ENCODE data around the gene GPR35. TPM values are rescaled to one million over a fixed set of nuclear protein-coding genes. Genes with fewer than 3 reads are reported as not detected.

GPR35 gene
- polyA plus RNA-seq, 1 donor (not counting 4 experiments of a cell fraction or from before 2014, with no cell fraction given), result 0.04 TPM

DNA sequence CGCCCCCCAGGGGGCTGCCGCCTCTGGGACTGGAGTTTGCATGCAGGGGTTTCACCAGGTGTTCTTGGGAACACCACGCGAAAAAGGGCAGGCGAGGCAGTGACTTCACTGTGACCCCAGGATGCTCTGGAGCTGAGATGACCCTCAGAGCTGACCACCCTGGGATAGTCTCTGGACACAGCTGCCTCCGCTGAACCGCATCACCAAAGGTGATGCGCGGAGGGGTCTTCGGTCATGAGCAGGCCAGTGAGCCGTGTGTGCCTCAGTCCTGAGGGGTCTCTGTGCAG, 17.5 kb downstream of the GPR35 start:
- no peak overlapping the region for H3K4me2 ChIP-seq (ENCODE audit: control insufficient read depth, extremely low read depth, insufficient read depth, low read depth, low read length)
- H3K4me3 ChIP-seq (ENCODE audit: control insufficient read depth in 2 of 3, extremely low read depth in 1 of 3, insufficient read depth in 2 of 3, low read depth in 1 of 3, low read length in 3 of 3), result no peak overlapping the region
- H3K36me3 ChIP-seq (ENCODE audit: control insufficient read depth in 2 of 2, extremely low read depth in 1 of 2, insufficient read depth in 2 of 2, low read length in 2 of 2), result no peaks in the 10 kb centered on the region
- FAIRE-seq (no peak), DNase-seq (ENCODE audit: low read depth, low spot score) (no peak)
- no peak overlapping the region for H3K27ac ChIP-seq (ENCODE audit: control insufficient read depth, insufficient read depth, low read length)
- no peak overlapping the region for H3K9ac ChIP-seq (ENCODE audit: control insufficient read depth, extremely low read depth, insufficient read depth, low read length)
- no peaks in the 10 kb centered on the region for H3K9me3 ChIP-seq (ENCODE audit: control insufficient read depth, low read depth, low read length)
- no peaks in the 10 kb centered on the region for H3K79me2 ChIP-seq (ENCODE audit: control insufficient read depth, insufficient read depth, low read length)
- no peaks in the 10 kb centered on the region for H3K9me1 ChIP-seq (ENCODE audit: control insufficient read depth, extremely low read depth, insufficient read depth, low read length)
- no peaks in the 10 kb centered on the region for H4K20me1 ChIP-seq (ENCODE audit: control insufficient read depth, extremely low read depth, insufficient read depth, low read length)
- peaks cover 20% of the 10 kb centered on the region for H3K27me3 ChIP-seq (ENCODE audit: control insufficient read depth, extremely low read depth, insufficient read depth, low read length)
- no peaks in the 10 kb centered on the region for H3K4me1 ChIP-seq (ENCODE audit: control insufficient read depth, extremely low read depth, insufficient read depth, low read length)
- TF ChIP-seq CTCF (optimal IDR thresholded peaks at IDR 0.05 in 1 of 3, IDR thresholded peaks at IDR 0.05 in 1 of 3, conservative IDR thresholded peaks at IDR 0.05 in 1 of 3; ENCODE audit: extremely low read depth in 1 of 3, insufficient read depth in 2 of 3, low read length in 3 of 3) (no peak), EZH2 (IDR thresholded peaks at IDR 0.05; ENCODE audit: low read length) (no peak)
- H2AFZ ChIP-seq (ENCODE audit: control insufficient read depth, low read length), result no peak overlapping the region
- dilution Hi-C loops (cut with MboI; ENCODE audit: extremely low pct_ligation_motif_present, low sequenced_read_pairs), result no loop called here

GRCh38 chr2:240643093-240643810, 18.0 kb downstream of the GPR35 start:
- FAIRE-seq (no peak), DNase-seq (ENCODE audit: low read depth, low spot score) (no peak)

More at GRCh38 chr2:240643093-240643810, 18.0 kb downstream of the GPR35 start:
- Histone ChIP-seq H3K9ac (ENCODE audit: control insufficient read depth, extremely low read depth, insufficient read depth, low read length) (no peak overlapping the region), H3K36me3 (ENCODE audit: control insufficient read depth in 2 of 2, extremely low read depth in 1 of 2, insufficient read depth in 2 of 2, low read length in 2 of 2) (no peaks in the 10 kb centered on the region), H3K9me3 (ENCODE audit: control insufficient read depth, low read depth, low read length) (no peaks in the 10 kb centered on the region), H3K4me2 (ENCODE audit: control insufficient read depth, extremely low read depth, insufficient read depth, low read depth, low read length) (no peak overlapping the region), H4K20me1 (ENCODE audit: control insufficient read depth, extremely low read depth, insufficient read depth, low read length) (no peaks in the 10 kb centered on the region), H3K4me1 (ENCODE audit: control insufficient read depth, extremely low read depth, insufficient read depth, low read length) (no peaks in the 10 kb centered on the region), H3K79me2 (ENCODE audit: control insufficient read depth, insufficient read depth, low read length) (no peaks in the 10 kb centered on the region), H2AFZ (ENCODE audit: control insufficient read depth, low read length) (no peak overlapping the region), H3K9me1 (ENCODE audit: control insufficient read depth, extremely low read depth, insufficient read depth, low read length) (no peaks in the 10 kb centered on the region), H3K4me3 (ENCODE audit: control insufficient read depth in 2 of 3, extremely low read depth in 1 of 3, insufficient read depth in 2 of 3, low read depth in 1 of 3, low read length in 3 of 3) (no peak overlapping the region), H3K27me3 (ENCODE audit: control insufficient read depth, extremely low read depth, insufficient read depth, low read length) (peaks cover 25% of the 10 kb centered on the region), H3K27ac (ENCODE audit: control insufficient read depth, insufficient read depth, low read length) (no peak overlapping the region)
- dilution Hi-C loops (cut with MboI; ENCODE audit: extremely low pct_ligation_motif_present, low sequenced_read_pairs), result no loop called here
- TF ChIP-seq CTCF (optimal IDR thresholded peaks at IDR 0.05 in 1 of 3, IDR thresholded peaks at IDR 0.05 in 1 of 3, conservative IDR thresholded peaks at IDR 0.05 in 1 of 3; ENCODE audit: extremely low read depth in 1 of 3, insufficient read depth in 2 of 3, low read length in 3 of 3), result no peak
- TF ChIP-seq EZH2 (IDR thresholded peaks at IDR 0.05; ENCODE audit: low read length), result no peak
